Heart right ventricle (tissue), 16 donors: Measurements from ENCODE around the gene EMILIN1. TPM values are rescaled to one million over a fixed set of nuclear protein-coding genes. Genes with fewer than 3 reads are reported as not detected.
A peak's percentile ranks its signal among the peaks of the same experiment; 100 is the strongest.

ENCODE experiments used
- ATAC-seq, 8 donors: fragments of 200-7000 bp; cut with Tn5 transposase; one replicate each; pipeline ENCODE4 v1.9.1; 2020; ENCODE audit warnings: mild to moderate bottlenecking in 8 of 8, moderate library complexity in 8 of 8, moderate number of reproducible peaks in 1 of 8
- DNase-seq, 2 donors: peaks; one replicate each; pipeline ENCODE4 v3.0.0-alpha.2; 2020
- H3K27ac ChIP-seq, 10 donors: fragments of 200-600 bp; sonication (generic) in 2 of 10; one replicate each; pipeline versions ENCODE4 v1.5.0 to v1.8.0; 2020 to 2022; ENCODE audit warnings: mild to moderate bottlenecking in 3 of 10
- H3K27me3 ChIP-seq, 7 donors: fragments of 200-600 bp; one replicate each; pipeline ENCODE4 v1.8.0; 2021 to 2022; ENCODE audit warnings: mild to moderate bottlenecking in 2 of 7
- H3K36me3 ChIP-seq, 9 donors: fragments of 200-600 bp; sonication (generic) in 1 of 9; one replicate each; pipeline versions ENCODE4 v1.5.0 to v1.8.0; 2020 to 2022; ENCODE audit warnings: mild to moderate bottlenecking in 2 of 9
- H3K4me1 ChIP-seq, 9 donors: fragments of 200-600 bp; sonication (generic) in 1 of 9; one replicate each; pipeline versions ENCODE4 v1.5.0 to v1.8.0; 2020 to 2022; ENCODE audit warnings: mild to moderate bottlenecking in 4 of 9
- H3K4me3 ChIP-seq, 10 donors: fragments of 200-600 bp; sonication (generic) in 2 of 10; one replicate each; pipeline versions ENCODE4 v1.5.0 to v1.8.0; 2020 to 2022; ENCODE audit warnings: mild to moderate bottlenecking in 7 of 10, moderate library complexity in 2 of 10
- H3K9me3 ChIP-seq, 11 donors: fragments of 200-600 bp in 10 of 11; sonication (generic) in 2 of 11; one replicate each; pipeline versions ENCODE4 v1.5.0 to v1.8.0; 2013 to 2022; ENCODE audit warnings: mild to moderate bottlenecking in 2 of 11, control low read depth in 1 of 11, moderate library complexity in 1 of 11
- WGBS, 2 donors: extraction: QIAGEN DNeasy Blood & Tissue Kit; methylation state at CpG; one replicate each; pipeline ENCODE4 v1.1.7; 2013; ENCODE audit warnings: inconsistent platforms in 1 of 2; 5-methylcytosine and 5-hydroxymethylcytosine counted together
- intact Hi-C, 10 donors: fragments of 100-400 bp; cut with DNase I; formaldehyde crosslinking; loops; one replicate each; pipeline versions ENCODE4 v1.11.1 to v1.14.2; 2022
- polyA plus RNA-seq, 2 donors: library from polyadenylated mRNA; stranded (reverse); fragments of 200-250 nt; gene quantifications; one replicate each; pipeline ENCODE4 v1.2.3, GENCODE V29; 2013
- total RNA-seq, 10 donors: library from RNA; stranded (reverse); fragmentation: NEBNext Ultra II Directional in 3 of 10; extraction: Animal tissue kit (Norgen Biotek cat#: 25700) in 3 of 10; gene quantifications; one replicate each; pipeline versions ENCODE4 v1.2.1 to v1.2.4, GENCODE V29; 2021 to 2023
- TF ChIP-seq, protein P1 (sequence below), 9 donors: fragments of 200-600 bp; sonication (generic) in 2 of 9; IDR thresholded peaks; one replicate each; pipeline versions ENCODE4 v1.5.0 to v1.8.0; 2021 to 2022; ENCODE audit warnings: antibody characterized with exemption in 9 of 9, mild to moderate bottlenecking in 5 of 9, moderate library complexity in 1 of 9
- donor health status: Arrhythmogenic right ventricular cardiomyopathy.
- donor health status: ischemic (EF 13 %, LVEDD 7.1; RV severe dilation, severe dysfunction).
- donor health status: healthy with polysubstance abuse.
- donor health status: DM: no; HTN: yes; CAD: no.
- donor health status: DM: no; HTN: no; CAD: no.
- donor health status: ischemic (EF 25% LVEDD 6.9; RV normal size, moderate dysfunction).
- donor health status: ischemic (EF 25% LVEDD 5.7; RV mildly dilated, moderate dysfunction).
- donor health status: healthy.
- donor health status: DM: yes; HTN: yes; CAD: no.
- donor health status: Ischemic cardiomyopathy.
- donor health status: ischemic (EF 35%, LVEDD 5.7; RV mildly dilated, moderate dysfunction).
- donor health status: nonischemic (EF 11% LVEDD 7.7; RV severe dilation, severe dysfunction).
- donor health status: DM: yes; HTN: yes; CAD: no.
- donor health status: PGD.
- donor health status: ischemic (EF 29% LVEDD 5.4; RV normal size, mild dysfunction).
- donor health status: nonischemic (EF 23%, LVEDD 6.1; RV moderate dilation, normal function).

The EMILIN1 gene
- total and polyA plus RNA-seq, 12 donors = 6.8 to 53.2 (median 15.3) TPM

DNA sequence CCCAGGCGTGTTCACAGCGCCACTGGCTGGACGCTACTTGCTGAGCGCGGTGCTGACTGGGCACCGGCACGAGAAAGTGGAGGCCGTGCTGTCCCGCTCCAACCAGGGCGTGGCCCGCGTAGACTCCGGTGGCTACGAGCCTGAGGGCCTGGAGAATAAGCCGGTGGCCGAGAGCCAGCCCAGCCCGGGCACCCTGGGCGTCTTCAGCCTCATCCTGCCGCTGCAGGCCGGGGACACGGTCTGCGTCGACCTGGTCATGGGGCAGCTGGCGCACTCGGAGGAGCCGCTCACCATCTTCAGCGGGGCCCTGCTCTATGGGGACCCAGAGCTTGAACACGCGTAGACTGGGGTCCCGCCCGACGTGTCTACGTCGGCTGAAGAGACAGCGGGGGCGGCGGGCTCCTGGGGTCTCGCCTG, 7.3 kb downstream of the EMILIN1 start:
- no peaks in the 10 kb centered on the region for H3K27me3 ChIP-seq
- peak overlapping the region; percentile 56 to 80 (median 74) for H3K4me3 ChIP-seq
- peak overlapping the region; percentile 83 to 98 (median 93) for H3K27ac ChIP-seq
- intact Hi-C loops = loop anchor here in 9 of 10 donors (1.0 to 10.0 kb wide), 10 partner anchors 33 to 123 kb away; partner anchors contain the start of genes TMEM214 (in 5 of the 9), AGBL5 (in 4 of the 9) and PREB (in 1 of the 9)
- peak; percentile 54 to 73 (median 62) for ATAC-seq
- H3K4me1 ChIP-seq = peaks cover 7 to 56% (median 38%) of the 10 kb centered on the region in 9 donors
- H3K36me3 ChIP-seq = peaks cover 0 to 13% (median 0%) of the 10 kb centered on the region in 9 donors
- H3K9me3 ChIP-seq = no peaks in the 10 kb centered on the region
- 1 to 2% methylated on average over 38 of the region's 38 CpGs for WGBS, 2 donors
- TF ChIP-seq, protein P1, sequence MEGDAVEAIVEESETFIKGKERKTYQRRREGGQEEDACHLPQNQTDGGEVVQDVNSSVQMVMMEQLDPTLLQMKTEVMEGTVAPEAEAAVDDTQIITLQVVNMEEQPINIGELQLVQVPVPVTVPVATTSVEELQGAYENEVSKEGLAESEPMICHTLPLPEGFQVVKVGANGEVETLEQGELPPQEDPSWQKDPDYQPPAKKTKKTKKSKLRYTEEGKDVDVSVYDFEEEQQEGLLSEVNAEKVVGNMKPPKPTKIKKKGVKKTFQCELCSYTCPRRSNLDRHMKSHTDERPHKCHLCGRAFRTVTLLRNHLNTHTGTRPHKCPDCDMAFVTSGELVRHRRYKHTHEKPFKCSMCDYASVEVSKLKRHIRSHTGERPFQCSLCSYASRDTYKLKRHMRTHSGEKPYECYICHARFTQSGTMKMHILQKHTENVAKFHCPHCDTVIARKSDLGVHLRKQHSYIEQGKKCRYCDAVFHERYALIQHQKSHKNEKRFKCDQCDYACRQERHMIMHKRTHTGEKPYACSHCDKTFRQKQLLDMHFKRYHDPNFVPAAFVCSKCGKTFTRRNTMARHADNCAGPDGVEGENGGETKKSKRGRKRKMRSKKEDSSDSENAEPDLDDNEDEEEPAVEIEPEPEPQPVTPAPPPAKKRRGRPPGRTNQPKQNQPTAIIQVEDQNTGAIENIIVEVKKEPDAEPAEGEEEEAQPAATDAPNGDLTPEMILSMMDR (IDR thresholded peaks at IDR 0.05) = peak in 7 of 9 donors; percentile 28 to 77 (median 57)
- DNase-seq = peak; percentile 77 to 83

DNA sequence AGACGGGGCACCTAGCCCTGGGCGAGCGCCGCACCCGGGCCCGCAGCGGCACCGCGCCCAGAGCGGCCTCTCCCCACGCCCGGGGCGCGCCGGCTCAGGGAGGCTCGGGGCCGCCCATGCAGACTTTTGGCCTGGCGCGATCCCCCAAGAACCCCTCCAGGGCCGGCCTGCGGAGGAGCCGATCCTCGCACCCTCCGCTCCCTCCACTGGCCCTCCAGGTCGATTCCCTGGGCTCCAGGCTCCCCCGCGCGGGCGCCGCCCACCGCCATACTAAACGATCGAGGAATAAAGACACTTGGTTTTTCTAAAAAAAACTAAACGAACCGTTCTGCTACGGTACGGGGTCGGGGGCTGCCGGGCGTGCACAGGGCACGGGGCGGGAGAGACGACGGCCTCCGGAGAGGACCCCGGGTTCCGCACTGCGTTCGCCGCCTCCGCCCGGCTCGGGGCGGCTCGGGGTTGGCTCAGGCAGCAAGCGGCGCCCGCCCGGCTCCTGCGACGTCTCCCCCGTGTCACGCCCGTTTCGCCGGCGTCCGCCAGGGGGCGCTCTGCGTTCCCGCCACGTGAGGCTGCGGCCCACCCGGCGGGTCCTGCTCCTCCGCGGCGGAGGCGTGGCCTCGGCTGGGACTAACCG, 7.8 kb downstream of the EMILIN1 start:
- peak; percentile 86 to 95 (median 92) for ATAC-seq
- no peaks in the 10 kb centered on the region for H3K27me3 ChIP-seq
- peak overlapping the region; percentile 56 to 80 (median 74) for H3K4me3 ChIP-seq
- peaks cover 0 to 13% (median 0%) of the 10 kb centered on the region in 9 donors for H3K36me3 ChIP-seq
- intact Hi-C loops = loop anchor here in 9 of 10 donors (1.0 to 10.0 kb wide), 10 partner anchors 34 to 124 kb away; partner anchors contain the start of genes TMEM214 (in 5 of the 9), AGBL5 (in 4 of the 9) and PREB (in 1 of the 9)
- peaks cover 5 to 54% (median 35%) of the 10 kb centered on the region in 9 donors for H3K4me1 ChIP-seq
- TF ChIP-seq, protein P1 (IDR thresholded peaks at IDR 0.05) = peak; percentile 78 to 97 (median 89)
- WGBS, 2 donors = 0% methylated on average over 68 to 81 of the region's 81 CpGs
- peak; percentile 96 to 97 for DNase-seq
- no peaks in the 10 kb centered on the region for H3K9me3 ChIP-seq
- peak overlapping the region; percentile 83 to 98 (median 93) for H3K27ac ChIP-seq

DNA sequence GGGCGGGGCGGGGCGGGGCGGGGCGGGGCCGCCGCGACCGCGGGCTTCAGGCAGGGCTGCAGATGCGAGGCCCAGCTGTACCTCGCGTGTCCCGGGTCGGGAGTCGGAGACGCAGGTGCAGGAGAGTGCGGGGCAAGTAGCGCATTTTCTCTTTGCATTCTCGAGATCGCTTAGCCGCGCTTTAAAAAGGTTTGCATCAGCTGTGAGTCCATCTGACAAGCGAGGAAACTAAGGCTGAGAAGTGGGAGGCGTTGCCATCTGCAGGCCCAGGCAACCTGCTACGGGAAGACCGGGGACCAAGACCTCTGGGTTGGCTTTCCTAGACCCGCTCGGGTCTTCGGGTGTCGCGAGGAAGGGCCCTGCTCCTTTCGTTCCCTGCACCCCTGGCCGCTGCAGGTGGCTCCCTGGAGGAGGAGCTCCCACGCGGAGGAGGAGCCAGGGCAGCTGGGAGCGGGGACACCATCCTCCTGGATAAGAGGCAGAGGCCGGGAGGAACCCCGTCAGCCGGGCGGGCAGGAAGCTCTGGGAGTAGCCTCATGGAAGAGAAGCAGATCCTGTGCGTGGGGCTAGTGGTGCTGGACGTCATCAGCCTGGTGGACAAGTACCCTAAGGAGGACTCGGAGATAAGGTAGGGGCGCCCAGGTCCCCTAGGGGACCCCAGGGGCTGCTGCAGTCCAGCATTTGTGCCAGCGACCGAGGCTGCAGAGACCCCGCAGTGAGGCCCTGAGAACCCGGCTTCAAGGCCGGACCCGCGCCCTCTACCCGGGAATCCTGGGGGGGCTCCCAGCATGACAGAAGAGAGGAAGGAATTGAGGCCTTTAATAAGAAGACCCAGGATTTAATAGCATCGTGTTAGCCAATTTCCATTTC, 8.5 kb downstream of the EMILIN1 start, which contains the start of gene KHK:
Gene KHK (plus strand): TSS at position 49 of the 870 bp plus-strand sequence. CDS start 488 bp downstream, at position 537.
- DNase-seq = peak; percentile 52 to 65

More for the DNA sequence above, 8.5 kb downstream of the EMILIN1 start, which contains the start of gene KHK:
- H3K27me3 ChIP-seq = no peaks in the 10 kb centered on the region
- H3K36me3 ChIP-seq = peaks cover 0 to 12% (median 0%) of the 10 kb centered on the region in 9 donors
- H3K9me3 ChIP-seq = no peaks in the 10 kb centered on the region
- H3K27ac ChIP-seq = peak within 1 kb of the TSS; percentile 83 to 98 (median 93)
- peaks cover 5 to 46% (median 27%) of the 10 kb centered on the region in 9 donors for H3K4me1 ChIP-seq
- peak within 1 kb of the TSS; percentile 56 to 80 (median 74) for H3K4me3 ChIP-seq
- TF ChIP-seq, protein P1 (IDR thresholded peaks at IDR 0.05) = peak in 2 of 9 donors; percentile 31 to 32
- intact Hi-C loops = loop anchor here in 9 of 10 donors (1.0 to 10.0 kb wide), 10 partner anchors 35 to 125 kb away; partner anchors contain the start of genes TMEM214 (in 5 of the 9), AGBL5 (in 4 of the 9) and PREB (in 1 of the 9)
- 11 to 15% methylated on average over 45 to 54 of the region's 54 CpGs for WGBS, 2 donors
- peak; percentile 3 to 46 (median 12) for ATAC-seq
